Spinal cord (tissue), 10 donors: ENCODE measurements around the gene TP53INP2. TPM values are rescaled to one million over a fixed set of nuclear protein-coding genes. Genes with fewer than 3 reads are reported as not detected.

ENCODE experiments used
- DNase-seq, 6 donors: peaks; one replicate each; pipeline versions ENCODE4 v3.0.0 to v3.0.0-alpha.2; 2013 to 2015; ENCODE audit warnings: low spot score in 6 of 6, low read depth in 4 of 6
- H3K27ac ChIP-seq: one replicate; pipeline ENCODE4 v1.5.1; 2013; ENCODE audit warnings: low read depth, low read length, control low read depth
- H3K27me3 ChIP-seq: one replicate; pipeline ENCODE4 v1.6.1; 2013; ENCODE audit warnings: low read length; ENCODE audit not compliant: control insufficient read depth, insufficient read depth
- H3K36me3 ChIP-seq: one replicate; pipeline ENCODE4 v1.6.1; 2013; ENCODE audit warnings: low read length; ENCODE audit not compliant: control insufficient read depth, insufficient read depth
- H3K4me1 ChIP-seq: one replicate; pipeline ENCODE4 v1.6.1; 2013; ENCODE audit warnings: low read length; ENCODE audit not compliant: control insufficient read depth, insufficient read depth
- H3K4me3 ChIP-seq: one replicate; pipeline ENCODE4 v1.5.1; 2013; ENCODE audit warnings: low read depth, low read length, control low read depth
- H3K9me3 ChIP-seq: one replicate; pipeline ENCODE4 v1.6.1; 2013; ENCODE audit warnings: low read length; ENCODE audit not compliant: control insufficient read depth, insufficient read depth
- WGBS: methylation state at CpG from one replicate; pipeline ENCODE4 v1.1.5; 2013; ENCODE audit warnings: missing lambda C conversion rate; ENCODE audit not compliant: insufficient coverage; 5-methylcytosine and 5-hydroxymethylcytosine counted together
- polyA plus RNA-seq, 2 donors: library from polyadenylated mRNA; unstranded; fragments of 120-200 nt; gene quantifications; one replicate each; pipeline ENCODE4 v1.2.1, GENCODE V29; 2013; ENCODE audit not compliant: insufficient read length in 2 of 2
- total RNA-seq, 2 donors: library from RNA; depleted of rRNA in 1 of 2; stranded (reverse); fragments of 120-200 nt in 1 of 2; fragments of >200 nt in 1 of 2; gene quantifications; one replicate each; pipeline versions ENCODE4 v1.2.3 to v1.2.4, GENCODE V29; 2013 to 2014
- donor health status: healthy.

Gene TP53INP2
- total and polyA plus RNA-seq, 4 donors, result 11.3 to 57.0 (median 32.7) TPM

GRCh38 chr20:34746674-34747073 lies 42.5 kb downstream of the TP53INP2 start:
- DNase-seq, result peak in 1 of 6 donors; percentile 29
- no peak overlapping the region for H3K4me3 ChIP-seq
- H3K27me3 ChIP-seq, result no peaks in the 10 kb centered on the region
- no peaks in the 10 kb centered on the region for H3K4me1 ChIP-seq
- no peak overlapping the region for H3K27ac ChIP-seq
- no CpG with 5 or more reads among the region's 3 CpGs for WGBS
- H3K36me3 ChIP-seq, result peaks cover 32% of the 10 kb centered on the region
- H3K9me3 ChIP-seq, result no peaks in the 10 kb centered on the region

GRCh38 chr20:34747479-34747878 lies 43.3 kb downstream of the TP53INP2 start:
- no peak overlapping the region for H3K27ac ChIP-seq
- no peaks in the 10 kb centered on the region for H3K27me3 ChIP-seq
- H3K4me1 ChIP-seq, result no peaks in the 10 kb centered on the region
- WGBS, result 83% methylated on average over 1 of the region's 2 CpGs
- H3K4me3 ChIP-seq, result no peak overlapping the region
- no peak for DNase-seq
- H3K9me3 ChIP-seq, result no peaks in the 10 kb centered on the region
- peaks cover 27% of the 10 kb centered on the region for H3K36me3 ChIP-seq

- whole genome bisulfite sequencing, result no CpG with 5 or more reads among the region's 2 CpGs
- Histone ChIP-seq H3K4me3 (no peak overlapping the region), H3K27ac (no peak overlapping the region), H3K4me1 (no peaks in the 10 kb centered on the region), H3K27me3 (no peaks in the 10 kb centered on the region), H3K36me3 (peaks cover 26% of the 10 kb centered on the region), H3K9me3 (no peaks in the 10 kb centered on the region)
- DNase-seq, result no peak
Observed at GRCh38 chr20:34748709-34749108, 44.6 kb downstream of the TP53INP2 start.

GRCh38 chr20:34750484-34750883 lies 46.3 kb downstream of the TP53INP2 start:
- H3K9me3 ChIP-seq, result no peaks in the 10 kb centered on the region
- H3K4me1 ChIP-seq, result no peaks in the 10 kb centered on the region
- DNase-seq, result no peak
- no peak overlapping the region for H3K27ac ChIP-seq
- no peak overlapping the region for H3K4me3 ChIP-seq
- no CpG with 5 or more reads among the region's 2 CpGs for WGBS
- no peaks in the 10 kb centered on the region for H3K27me3 ChIP-seq
- peaks cover 27% of the 10 kb centered on the region for H3K36me3 ChIP-seq

- no peak overlapping the region for H3K27ac ChIP-seq
- no peak overlapping the region for H3K4me3 ChIP-seq
- H3K27me3 ChIP-seq, result no peaks in the 10 kb centered on the region
- no peaks in the 10 kb centered on the region for H3K4me1 ChIP-seq
- no peaks in the 10 kb centered on the region for H3K9me3 ChIP-seq
- no peak for DNase-seq
- WGBS, result 100% methylated on average over 1 of the region's 3 CpGs
- peaks cover 28% of the 10 kb centered on the region for H3K36me3 ChIP-seq
Observed at GRCh38 chr20:34751453-34751852, 47.3 kb downstream of the TP53INP2 start.

- H3K36me3 ChIP-seq, result peaks cover 39% of the 10 kb centered on the region
- no peaks in the 10 kb centered on the region for H3K9me3 ChIP-seq
- no peak overlapping the region for H3K4me3 ChIP-seq
- no peaks in the 10 kb centered on the region for H3K4me1 ChIP-seq
- no peak for DNase-seq
- WGBS, result 83% methylated on average over 2 of the region's 2 CpGs
- no peaks in the 10 kb centered on the region for H3K27me3 ChIP-seq
- no peak overlapping the region for H3K27ac ChIP-seq
Observed at GRCh38 chr20:34753706-34754461, 49.7 kb downstream of the TP53INP2 start.

GRCh38 chr20:34754611-34755010 lies 50.5 kb downstream of the TP53INP2 start:
- H3K4me3 ChIP-seq, result no peak overlapping the region
- no peak for DNase-seq
- H3K9me3 ChIP-seq, result no peaks in the 10 kb centered on the region
- no peaks in the 10 kb centered on the region for H3K27me3 ChIP-seq
- 15% methylated on average over 2 of the region's 4 CpGs for WGBS
- H3K36me3 ChIP-seq, result peaks cover 39% of the 10 kb centered on the region
- H3K27ac ChIP-seq, result no peak overlapping the region
- no peaks in the 10 kb centered on the region for H3K4me1 ChIP-seq

- no peak for DNase-seq
- Histone ChIP-seq H3K4me3 (no peak overlapping the region), H3K27me3 (no peaks in the 10 kb centered on the region), H3K36me3 (peaks cover 38% of the 10 kb centered on the region), H3K9me3 (no peaks in the 10 kb centered on the region), H3K4me1 (no peaks in the 10 kb centered on the region), H3K27ac (no peak overlapping the region)
- WGBS, result no CpG with 5 or more reads among the region's 1 CpG
Observed at GRCh38 chr20:34755367-34755766, 51.2 kb downstream of the TP53INP2 start.

- Histone ChIP-seq H3K4me1 (no peaks in the 10 kb centered on the region), H3K27ac (no peak overlapping the region), H3K36me3 (peaks cover 39% of the 10 kb centered on the region), H3K9me3 (no peaks in the 10 kb centered on the region), H3K4me3 (no peak overlapping the region), H3K27me3 (no peaks in the 10 kb centered on the region)
- WGBS, result no CpG with 5 or more reads among the region's 1 CpG
- DNase-seq, result no peak
Observed at GRCh38 chr20:34762031-34762555, 57.9 kb downstream of the TP53INP2 start.
